ENCODE measurements around the gene THRB.

DNA sequence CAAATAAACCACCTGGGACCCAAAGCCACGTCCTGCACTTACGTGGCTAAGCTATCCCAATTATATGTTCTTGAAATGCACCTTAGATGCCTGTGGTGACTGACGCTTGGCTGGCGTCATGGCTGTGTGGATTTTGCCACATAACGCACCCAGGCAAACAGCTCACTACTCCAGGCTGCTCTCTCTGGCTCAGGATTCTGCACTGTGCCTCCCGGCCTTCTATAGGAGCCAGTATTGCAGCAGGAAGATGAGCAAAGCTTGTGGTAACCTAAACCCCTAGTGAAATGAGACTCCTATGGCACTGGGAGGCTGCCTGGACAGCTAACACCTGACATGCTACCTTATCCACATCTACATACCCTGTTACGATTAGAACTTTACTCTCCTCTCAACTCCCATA, 179.3 kb downstream of the THRB start:
- TF ChIP-seq ZNF274 (IDR thresholded peaks at IDR 0.05; ENCODE audit: low read depth, low read length): no peak
- no peak for TF ChIP-seq YY1 (IDR thresholded peaks at IDR 0.05; ENCODE audit: insufficient read depth, insufficient read length)

All from NT2/D1 (cell line).